GM18520 (cell line): ENCODE results near the gene GARRE1.
A peak's percentile ranks its signal among the peaks of the same experiment; 100 is the strongest.
"Not testable (repeated sequence)": the region's sequence is repeated elsewhere in the genome, so short reads cannot be mapped to it uniquely, and the experiment has no call there.

ENCODE experiments used
- ATAC-seq: cut with Tn5 transposase; IDR thresholded peaks from one replicate; pipeline ENCODE4 v1.9.1; 2021; ENCODE audit not compliant: unreplicated experiment

Gene GARRE1

GRCh38 chr19:34256835-34257558 is 2.6 kb downstream of the GARRE1 start:
- ATAC-seq, result no peak

GRCh38 chr19:34257559-34257924 is 3.2 kb downstream of the GARRE1 start:
- no peak for ATAC-seq

- ATAC-seq, result no peak
Observed at GRCh38 chr19:34259367-34260095, 5.2 kb downstream of the GARRE1 start.

GRCh38 chr19:34260771-34261173 is 6.4 kb downstream of the GARRE1 start:
- no peak for ATAC-seq

- ATAC-seq, result no peak
Observed at GRCh38 chr19:34261334-34262109, 7.2 kb downstream of the GARRE1 start.

GRCh38 chr19:34263745-34264237 is 9.4 kb downstream of the GARRE1 start:
- ATAC-seq, result no peak

- ATAC-seq, result no peak
Observed at GRCh38 chr19:34265221-34265650, 10.9 kb downstream of the GARRE1 start.

GRCh38 chr19:34269081-34269480 is 14.7 kb downstream of the GARRE1 start:
- ATAC-seq, result no peak

- no peak for ATAC-seq
Observed at GRCh38 chr19:34269489-34269888, 15.1 kb downstream of the GARRE1 start.

- peak; percentile 54 for ATAC-seq
Observed at GRCh38 chr19:34269968-34270621, 15.7 kb downstream of the GARRE1 start.

GRCh38 chr19:34273121-34273520 is 18.8 kb downstream of the GARRE1 start:
- ATAC-seq, result no peak

- ATAC-seq, result no peak
Observed at GRCh38 chr19:34274284-34274826, 20.0 kb downstream of the GARRE1 start.

GRCh38 chr19:34274827-34275625 is 20.7 kb downstream of the GARRE1 start:
- no peak for ATAC-seq

- no peak for ATAC-seq
Observed at GRCh38 chr19:34275705-34276104, 21.4 kb downstream of the GARRE1 start.

GRCh38 chr19:34276614-34277013 is 22.3 kb downstream of the GARRE1 start:
- no peak for ATAC-seq

GRCh38 chr19:34277244-34277643 is 22.9 kb downstream of the GARRE1 start:
- ATAC-seq, result no peak

- no peak for ATAC-seq
Observed at GRCh38 chr19:34278783-34279182, 24.4 kb downstream of the GARRE1 start.

GRCh38 chr19:34281444-34281843 is 27.1 kb downstream of the GARRE1 start:
- not testable (repeated sequence) for ATAC-seq

GRCh38 chr19:34282611-34283519 is 28.5 kb downstream of the GARRE1 start:
- no peak for ATAC-seq
